Keratinocyte (primary cell): Measurements from ENCODE around the gene TBPL2. TPM values are rescaled to one million over a fixed set of nuclear protein-coding genes. Genes with fewer than 3 reads are reported as not detected.

Experiments used
- DNase-seq: peaks from one replicate; pipeline ENCODE4 v3.0.0-alpha.2; 2011; ENCODE audit warnings: low read depth, missing footprints, low spot score
- FAIRE-seq: peaks from 2 replicates; lab custom pipeline; 2011; peaks lifted over from hg19 to GRCh38; lab: Jason Lieb, UNC
- H2AFZ ChIP-seq: 2 replicates; pipeline ENCODE4 v1.6.0; 2012; ENCODE audit warnings: low read length, control low read depth, inconsistent platforms; ENCODE audit not compliant: control insufficient read depth
- H3K27ac ChIP-seq: 2 replicates; pipeline ENCODE4 v1.5.1; 2011; ENCODE audit warnings: low read length; ENCODE audit not compliant: control insufficient read depth, insufficient read depth
- H3K27me3 ChIP-seq: 3 replicates; pipeline ENCODE4 v1.6.0; 2011; ENCODE audit warnings: low read length; ENCODE audit not compliant: control insufficient read depth, insufficient read depth; ENCODE audit errors: extremely low read depth
- H3K36me3 ChIP-seq, 2 experiments: 2 replicates in 1 of 2; 3 replicates in 1 of 2; pipeline ENCODE4 v1.5.1; 2011; ENCODE audit warnings: low read length in 2 of 2, mild to moderate bottlenecking in 1 of 2; ENCODE audit not compliant: control insufficient read depth in 2 of 2, insufficient read depth in 2 of 2; ENCODE audit errors: extremely low read depth in 1 of 2
- H3K4me1 ChIP-seq: 3 replicates; pipeline ENCODE4 v1.5.1; 2011; ENCODE audit warnings: low read length; ENCODE audit not compliant: control insufficient read depth, insufficient read depth; ENCODE audit errors: extremely low read depth
- H3K4me2 ChIP-seq: 3 replicates; pipeline ENCODE4 v1.6.0; 2011; ENCODE audit warnings: low read depth, low read length; ENCODE audit not compliant: control insufficient read depth, insufficient read depth; ENCODE audit errors: extremely low read depth
- H3K4me3 ChIP-seq, 3 experiments: fragments of 200-600 bp in 1 of 3; sonication (generic) in 1 of 3; 2 replicates in 2 of 3; 3 replicates in 1 of 3; pipeline ENCODE4 v1.5.1; 2011 to 2016; ENCODE audit warnings: low read length in 3 of 3, mild to moderate bottlenecking in 3 of 3, control low read depth in 2 of 3, inconsistent platforms in 1 of 3, low read depth in 1 of 3, mixed read lengths in 1 of 3, mixed run types in 1 of 3, moderate library complexity in 1 of 3; ENCODE audit not compliant: control insufficient read depth in 2 of 3, insufficient read depth in 2 of 3; ENCODE audit errors: extremely low read depth in 1 of 3
- H3K79me2 ChIP-seq: 2 replicates; pipeline ENCODE4 v1.6.0; 2012; ENCODE audit warnings: low read length; ENCODE audit not compliant: control insufficient read depth, insufficient read depth
- H3K9ac ChIP-seq: 3 replicates; pipeline ENCODE4 v1.6.0; 2011; ENCODE audit warnings: low read length; ENCODE audit not compliant: control insufficient read depth, insufficient read depth; ENCODE audit errors: extremely low read depth
- H3K9me1 ChIP-seq: 3 replicates; pipeline ENCODE4 v1.6.0; 2011; ENCODE audit warnings: low read length; ENCODE audit not compliant: control insufficient read depth, insufficient read depth; ENCODE audit errors: extremely low read depth
- H3K9me3 ChIP-seq: 2 replicates; pipeline ENCODE4 v1.5.1; 2012; ENCODE audit warnings: low read depth, low read length; ENCODE audit not compliant: control insufficient read depth
- H4K20me1 ChIP-seq: 3 replicates; pipeline ENCODE4 v1.6.0; 2011; ENCODE audit warnings: low read length; ENCODE audit not compliant: control insufficient read depth, insufficient read depth; ENCODE audit errors: extremely low read depth
- EZH2 ChIP-seq: IDR thresholded peaks from one replicate; pipeline ENCODE4 v1.6.1; 2012; ENCODE audit warnings: inconsistent platforms, mild to moderate bottlenecking, low read length, moderate library complexity
- dilution Hi-C: fragments of 300-500 bp; cut with MboI; formaldehyde crosslinking; loops from one replicate; pipeline ENCODE4 v1.7.0; 2020; ENCODE audit warnings: low sequenced_read_pairs; ENCODE audit not compliant: extremely low pct_ligation_motif_present
- polyA plus RNA-seq, 5 experiments: library from polyadenylated mRNA; depleted of rRNA in 3 of 5; stranded (reverse) in 3 of 5; stranded (forward) in 1 of 5; unstranded in 1 of 5; fragments of >200 nt; gene quantifications; 1 replicate in 1 of 5; 2 replicates in 3 of 5; 3 replicates in 1 of 5; pipeline versions ENCODE4 v1.2.1 to v1.2.3, GENCODE V29; 2011 to 2012; ENCODE audit warnings: missing spikeins in 2 of 5, low read depth in 1 of 5, low replicate concordance in 1 of 5
- TF ChIP-seq, protein P1 (sequence below), 3 experiments: IDR thresholded peaks in 1 of 3; conservative IDR thresholded peaks in 1 of 3; optimal IDR thresholded peaks in 1 of 3; 2 replicates in 2 of 3; 3 replicates in 1 of 3; pipeline versions ENCODE3 to v1.5.1; 2011; ENCODE audit warnings: low read length in 3 of 3, mild to moderate bottlenecking in 3 of 3, moderate library complexity in 2 of 3, control low read depth in 1 of 3, inconsistent platforms in 1 of 3; ENCODE audit not compliant: insufficient read depth in 2 of 3; ENCODE audit errors: extremely low read depth in 1 of 3

The TBPL2 gene
- polyA plus RNA-seq, 1 donor (not counting 4 experiments of a cell fraction or from before 2014, with no cell fraction given), result not detected

DNA sequence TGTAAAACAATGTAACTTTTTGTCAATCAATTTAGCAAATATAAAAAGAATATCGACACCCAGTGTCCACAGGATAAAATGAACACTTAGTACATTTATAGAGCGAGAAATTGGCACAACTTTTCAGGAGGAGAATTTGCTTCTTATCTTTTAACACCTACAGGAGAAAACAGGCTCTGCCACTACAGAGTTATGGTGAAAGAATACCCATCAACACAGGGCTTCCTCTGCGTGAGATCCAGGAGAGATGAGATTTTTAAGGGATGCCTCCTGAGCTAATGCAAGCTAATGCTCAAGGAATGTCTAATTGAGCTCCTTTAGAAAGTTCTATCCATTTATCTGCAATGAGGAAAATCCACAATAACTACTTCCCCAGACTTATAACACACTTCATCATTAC is 7.8 kb downstream of the TBPL2 start:
- DNase-seq (no peak), FAIRE-seq (no peak)
- Histone ChIP-seq H4K20me1 (no peaks in the 10 kb centered on the region), H3K9me1 (no peaks in the 10 kb centered on the region), H3K27me3 (peaks cover 5% of the 10 kb centered on the region), H3K9ac (no peak overlapping the region), H3K27ac (no peak overlapping the region), H3K79me2 (no peaks in the 10 kb centered on the region), H3K36me3 (no peaks in the 10 kb centered on the region), H2AFZ (no peak overlapping the region), H3K9me3 (no peaks in the 10 kb centered on the region), H3K4me3 (no peak overlapping the region), H3K4me1 (peaks cover 22% of the 10 kb centered on the region), H3K4me2 (no peak overlapping the region)
- TF ChIP-seq, protein P1, sequence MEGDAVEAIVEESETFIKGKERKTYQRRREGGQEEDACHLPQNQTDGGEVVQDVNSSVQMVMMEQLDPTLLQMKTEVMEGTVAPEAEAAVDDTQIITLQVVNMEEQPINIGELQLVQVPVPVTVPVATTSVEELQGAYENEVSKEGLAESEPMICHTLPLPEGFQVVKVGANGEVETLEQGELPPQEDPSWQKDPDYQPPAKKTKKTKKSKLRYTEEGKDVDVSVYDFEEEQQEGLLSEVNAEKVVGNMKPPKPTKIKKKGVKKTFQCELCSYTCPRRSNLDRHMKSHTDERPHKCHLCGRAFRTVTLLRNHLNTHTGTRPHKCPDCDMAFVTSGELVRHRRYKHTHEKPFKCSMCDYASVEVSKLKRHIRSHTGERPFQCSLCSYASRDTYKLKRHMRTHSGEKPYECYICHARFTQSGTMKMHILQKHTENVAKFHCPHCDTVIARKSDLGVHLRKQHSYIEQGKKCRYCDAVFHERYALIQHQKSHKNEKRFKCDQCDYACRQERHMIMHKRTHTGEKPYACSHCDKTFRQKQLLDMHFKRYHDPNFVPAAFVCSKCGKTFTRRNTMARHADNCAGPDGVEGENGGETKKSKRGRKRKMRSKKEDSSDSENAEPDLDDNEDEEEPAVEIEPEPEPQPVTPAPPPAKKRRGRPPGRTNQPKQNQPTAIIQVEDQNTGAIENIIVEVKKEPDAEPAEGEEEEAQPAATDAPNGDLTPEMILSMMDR (optimal IDR thresholded peaks at IDR 0.05 in 1 of 3, IDR thresholded peaks at IDR 0.05 in 1 of 3, conservative IDR thresholded peaks at IDR 0.05 in 1 of 3; ENCODE audit: extremely low read depth in 1 of 3, insufficient read depth in 2 of 3, low read length in 3 of 3), result no peak
- TF ChIP-seq EZH2, result no peak
- dilution Hi-C loops, result no loop called here

DNA sequence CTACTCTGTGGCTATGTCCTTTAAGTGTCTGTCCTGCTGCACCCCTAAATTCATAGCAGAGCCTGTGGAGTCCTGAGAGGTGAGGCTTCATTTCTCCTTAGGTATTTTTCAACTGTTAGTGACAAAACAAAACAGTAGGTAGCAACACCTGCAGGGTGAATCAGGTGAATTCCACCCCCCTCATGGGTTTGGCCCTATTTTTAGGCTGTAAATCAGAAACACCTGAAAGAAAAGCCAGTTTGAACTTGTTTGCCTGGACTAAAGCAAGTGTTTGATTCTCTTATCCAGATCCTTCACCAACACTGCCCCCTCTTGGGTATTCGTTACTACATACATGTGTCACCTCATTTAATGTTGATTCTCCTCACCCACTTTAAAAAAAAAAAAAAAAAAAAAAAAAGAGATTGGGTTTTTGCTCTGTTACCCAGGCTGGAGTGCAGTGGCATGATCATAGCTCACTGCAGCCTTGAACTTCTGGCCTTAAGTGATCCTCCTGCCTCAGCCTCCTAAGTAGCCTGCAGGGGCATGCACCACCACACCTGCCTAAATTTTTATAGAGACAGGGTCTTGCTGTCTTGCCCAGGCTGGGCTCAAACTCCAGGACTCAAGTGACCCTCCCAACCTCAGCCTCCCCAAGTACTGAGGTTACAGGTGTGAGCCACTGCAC is 10.3 kb downstream of the TBPL2 start:
- dilution Hi-C loops, result no loop called here
- Histone ChIP-seq H3K4me3 (no peak overlapping the region), H3K27me3 (no peaks in the 10 kb centered on the region), H3K79me2 (no peaks in the 10 kb centered on the region), H2AFZ (no peak overlapping the region), H3K9ac (no peak overlapping the region), H4K20me1 (no peaks in the 10 kb centered on the region), H3K9me3 (no peaks in the 10 kb centered on the region), H3K36me3 (no peaks in the 10 kb centered on the region), H3K4me2 (peak overlapping the region; percentile 41), H3K4me1 (peaks cover 28% of the 10 kb centered on the region), H3K27ac (no peak overlapping the region), H3K9me1 (no peaks in the 10 kb centered on the region)
- TF ChIP-seq, protein P1 (optimal IDR thresholded peaks at IDR 0.05 in 1 of 3, IDR thresholded peaks at IDR 0.05 in 1 of 3, conservative IDR thresholded peaks at IDR 0.05 in 1 of 3; ENCODE audit: extremely low read depth in 1 of 3, insufficient read depth in 2 of 3, low read length in 3 of 3), result peak; percentile 41 to 70 (median 51)
- no peak for TF ChIP-seq EZH2
- peak; percentile 79 for DNase-seq
- FAIRE-seq, result peak; percentile 36
